NCI-H226 (cell line): ENCODE results near the gene CFLAR.

Source experiments
- DNase-seq: peaks from one replicate; pipeline ENCODE4 v3.0.0-alpha.2; 2015

Gene CFLAR

GRCh38 chr2:201116115-201116958 is at the start of gene CFLAR:
TSS of gene CFLAR (plus strand) at chr2:201116164. CDS start at chr2:201129866, 13,702 bp downstream.
- peak; percentile 76 for DNase-seq

GRCh38 chr2:201070948-201071478 is 45.0 kb upstream of the CFLAR start:
- DNase-seq: no peak

- DNase-seq: peak; percentile 63
Measured at GRCh38 chr2:201071479-201072200, 44.3 kb upstream of the CFLAR start, which contains the start of the genes HYCC2 and NDUFB3. TSS of gene HYCC2 (minus strand) at chr2:201071671. CDS start at chr2:201024009, 47,662 bp downstream. TSS of gene NDUFB3 (plus strand) at chr2:201072001. CDS start at chr2:201078883, 6,882 bp downstream.

- no peak for DNase-seq
Measured at GRCh38 chr2:201072201-201072530, 43.8 kb upstream of the CFLAR start.

GRCh38 chr2:201073071-201073470 is 42.9 kb upstream of the CFLAR start:
- DNase-seq: no peak

- DNase-seq: no peak
Measured at GRCh38 chr2:201074996-201075395, 41.0 kb upstream of the CFLAR start.

GRCh38 chr2:201084863-201085262 is 31.1 kb upstream of the CFLAR start:
- DNase-seq: no peak

GRCh38 chr2:201090574-201090973 is 25.4 kb upstream of the CFLAR start:
- no peak for DNase-seq

GRCh38 chr2:201093573-201093972 is 22.4 kb upstream of the CFLAR start:
- DNase-seq: no peak

- DNase-seq: no peak
Measured at GRCh38 chr2:201100497-201100896, 15.5 kb upstream of the CFLAR start.

- DNase-seq: no peak
Measured at GRCh38 chr2:201105759-201106158, 10.2 kb upstream of the CFLAR start.

- DNase-seq: no peak
Measured at GRCh38 chr2:201107624-201108023, 8.3 kb upstream of the CFLAR start.

GRCh38 chr2:201108341-201108740 is 7.6 kb upstream of the CFLAR start:
- DNase-seq: no peak

GRCh38 chr2:201109186-201109585 is 6.8 kb upstream of the CFLAR start:
- no peak for DNase-seq

- DNase-seq: no peak
Measured at GRCh38 chr2:201110615-201111014, 5.3 kb upstream of the CFLAR start.

- DNase-seq: no peak
Measured at GRCh38 chr2:201111096-201111495, 4.9 kb upstream of the CFLAR start.

GRCh38 chr2:201114350-201114749 is 1.6 kb upstream of the CFLAR start:
- DNase-seq: no peak

GRCh38 chr2:201114846-201115245 is 1.1 kb upstream of the CFLAR start:
- DNase-seq: no peak

GRCh38 chr2:201116959-201117734 is 1.2 kb downstream of the CFLAR start:
- peak; percentile 73 for DNase-seq

GRCh38 chr2:201117735-201118094 is 1.8 kb downstream of the CFLAR start:
- DNase-seq: peak; percentile 1

- peak; percentile 67 for DNase-seq
Measured at GRCh38 chr2:201118121-201118960, 2.4 kb downstream of the CFLAR start.
